PC-3 (cell line): ENCODE results near the gene DHX40.
"Not testable (repeated sequence)": the region's sequence is repeated elsewhere in the genome, so short reads cannot be mapped to it uniquely, and the experiment has no call there.

Source experiments
- EZH2phosphoT487 ChIP-seq: fragments of 300-600 bp; sonication (generic); IDR thresholded peaks from 2 replicates; pipeline ENCODE4 v1.6.1; 2018; ENCODE audit warnings: mild to moderate bottlenecking, antibody characterized with exemption, low read length, borderline replicate concordance
- TF ChIP-seq, protein P1 (sequence below): fragments of 300-600 bp; sonication (generic); conservative IDR thresholded peaks from 2 replicates; pipeline ENCODE4 v1.5.1; 2017; ENCODE audit warnings: antibody characterized with exemption, low read depth, mild to moderate bottlenecking, low read length

DNA sequence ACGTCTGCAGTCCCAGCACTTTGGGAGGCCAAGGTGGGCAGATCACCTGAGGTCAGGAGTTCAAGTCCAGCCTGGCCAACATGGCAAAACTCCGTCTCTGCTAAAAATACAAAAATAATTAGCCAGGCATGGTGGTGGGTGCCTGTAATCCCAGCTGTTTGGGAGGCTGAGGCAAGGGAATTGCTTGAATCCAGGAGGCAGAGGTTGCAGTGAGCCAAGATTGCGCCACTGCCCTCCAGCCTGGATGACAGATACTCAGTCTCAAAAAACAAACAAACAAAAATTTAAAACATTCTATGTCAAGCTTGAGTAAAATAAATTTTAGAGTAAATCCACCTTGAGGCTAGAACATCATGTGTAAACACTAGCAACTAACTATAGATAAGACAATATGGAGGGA, 40.5 kb upstream of the DHX40 start:
- TF ChIP-seq, protein P1, sequence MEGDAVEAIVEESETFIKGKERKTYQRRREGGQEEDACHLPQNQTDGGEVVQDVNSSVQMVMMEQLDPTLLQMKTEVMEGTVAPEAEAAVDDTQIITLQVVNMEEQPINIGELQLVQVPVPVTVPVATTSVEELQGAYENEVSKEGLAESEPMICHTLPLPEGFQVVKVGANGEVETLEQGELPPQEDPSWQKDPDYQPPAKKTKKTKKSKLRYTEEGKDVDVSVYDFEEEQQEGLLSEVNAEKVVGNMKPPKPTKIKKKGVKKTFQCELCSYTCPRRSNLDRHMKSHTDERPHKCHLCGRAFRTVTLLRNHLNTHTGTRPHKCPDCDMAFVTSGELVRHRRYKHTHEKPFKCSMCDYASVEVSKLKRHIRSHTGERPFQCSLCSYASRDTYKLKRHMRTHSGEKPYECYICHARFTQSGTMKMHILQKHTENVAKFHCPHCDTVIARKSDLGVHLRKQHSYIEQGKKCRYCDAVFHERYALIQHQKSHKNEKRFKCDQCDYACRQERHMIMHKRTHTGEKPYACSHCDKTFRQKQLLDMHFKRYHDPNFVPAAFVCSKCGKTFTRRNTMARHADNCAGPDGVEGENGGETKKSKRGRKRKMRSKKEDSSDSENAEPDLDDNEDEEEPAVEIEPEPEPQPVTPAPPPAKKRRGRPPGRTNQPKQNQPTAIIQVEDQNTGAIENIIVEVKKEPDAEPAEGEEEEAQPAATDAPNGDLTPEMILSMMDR = not testable (repeated sequence)
- not testable (repeated sequence) for TF ChIP-seq EZH2phosphoT487
